Stimulated activated CD4-positive, alpha-beta T cell treated with anti-CD3 and anti-CD28 coated beads, Interleukin-1b, Interleukin-23, amount 100 ng/mL, for 24 hours (primary cell): ENCODE data around the gene RAP1GAP2.
A peak's percentile ranks its signal among the peaks of the same experiment; 100 is the strongest.
"Not testable (repeated sequence)": the region's sequence is repeated elsewhere in the genome, so short reads cannot be mapped to it uniquely, and the experiment has no call there.

Experiments used
- DNase-seq, 4 experiments: peaks; one replicate each; pipeline ENCODE4 v3.0.0-alpha.2; 2020; ENCODE audit warnings: low read depth in 4 of 4, low spot score in 1 of 4

Gene RAP1GAP2

GRCh38 chr17:3035256-3035967, 239.2 kb downstream of the RAP1GAP2 start:
- no peak for DNase-seq

DNA sequence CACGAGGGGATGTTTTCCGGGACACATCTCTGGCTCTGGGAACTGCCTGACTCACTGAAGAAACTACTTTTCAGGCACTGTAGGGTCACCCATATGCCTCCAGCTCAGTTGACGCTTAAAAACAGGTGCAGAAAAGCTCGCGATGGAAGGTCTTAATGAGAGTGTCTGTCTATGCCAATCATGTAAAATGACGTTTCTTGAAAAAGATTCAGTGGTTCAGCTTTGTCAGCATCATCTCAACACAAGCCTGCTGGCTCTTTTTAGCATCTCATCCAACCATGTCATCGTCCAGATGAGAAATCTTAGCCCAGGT, 239.7 kb downstream of the RAP1GAP2 start:
- no peak for DNase-seq

DNA sequence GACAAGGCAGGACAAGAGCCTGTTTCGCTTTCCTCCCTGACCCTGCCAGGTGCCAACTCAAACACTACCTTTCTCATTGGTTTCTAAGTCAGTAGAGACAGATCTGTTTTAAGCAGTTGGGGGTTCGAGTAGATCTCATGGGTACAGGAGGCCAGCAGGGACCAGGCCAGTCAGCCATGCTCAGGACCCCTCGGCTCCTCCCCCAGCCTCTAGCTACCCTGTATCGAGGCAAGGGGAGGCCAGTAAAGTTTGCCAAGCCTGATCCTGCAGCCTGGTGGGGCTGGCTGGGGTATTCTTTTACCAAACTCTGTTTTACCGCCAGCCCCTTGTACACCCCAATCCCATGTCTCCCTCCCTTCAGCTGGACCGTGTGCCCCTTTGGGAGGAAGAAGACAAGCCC, 240.6 kb downstream of the RAP1GAP2 start:
- DNase-seq = no peak

DNA sequence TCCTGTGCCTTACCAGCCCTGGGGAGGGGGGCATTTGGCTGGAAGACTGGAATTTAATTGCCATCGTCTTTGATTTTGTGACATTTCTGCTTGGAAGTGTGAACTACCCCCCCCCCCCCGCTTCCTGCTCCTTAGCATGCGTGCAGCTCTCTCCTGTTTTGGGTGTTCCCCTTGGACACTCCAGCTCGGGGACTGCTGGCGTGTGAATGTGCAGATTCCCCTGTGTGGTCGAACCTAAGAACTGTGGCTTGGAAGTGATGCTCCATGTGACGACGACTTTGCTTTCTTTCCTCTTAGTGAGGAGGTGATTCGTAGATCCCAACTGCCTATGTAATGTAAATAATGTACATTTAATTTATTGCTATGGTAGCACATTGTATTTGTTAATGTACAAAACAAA, 241.0 kb downstream of the RAP1GAP2 start:
- no peak for DNase-seq

GRCh38 chr17:3038941-3039340, 242.7 kb downstream of the RAP1GAP2 start:
- DNase-seq = no peak

DNA sequence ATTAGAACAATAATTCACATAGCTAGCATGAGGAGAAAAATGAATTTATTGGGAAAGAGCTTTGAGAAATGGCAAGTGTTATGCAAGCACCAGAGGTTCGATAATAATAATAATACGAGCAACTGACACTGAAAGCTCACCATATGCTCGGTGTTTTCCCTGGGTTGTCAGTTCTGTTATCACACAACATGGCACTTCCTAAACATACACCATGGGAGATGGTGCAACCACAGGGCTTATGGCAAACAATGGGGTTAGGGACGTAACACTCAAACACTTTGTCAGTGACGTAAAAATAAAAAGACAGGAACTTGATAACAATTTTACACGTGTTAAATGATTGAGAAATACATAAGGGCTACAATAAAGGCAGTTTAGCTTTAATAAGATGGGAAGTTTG, 243.5 kb downstream of the RAP1GAP2 start:
- DNase-seq = no peak

- DNase-seq = no peak
Measured at GRCh38 chr17:3040882-3041281, 244.6 kb downstream of the RAP1GAP2 start.

DNA sequence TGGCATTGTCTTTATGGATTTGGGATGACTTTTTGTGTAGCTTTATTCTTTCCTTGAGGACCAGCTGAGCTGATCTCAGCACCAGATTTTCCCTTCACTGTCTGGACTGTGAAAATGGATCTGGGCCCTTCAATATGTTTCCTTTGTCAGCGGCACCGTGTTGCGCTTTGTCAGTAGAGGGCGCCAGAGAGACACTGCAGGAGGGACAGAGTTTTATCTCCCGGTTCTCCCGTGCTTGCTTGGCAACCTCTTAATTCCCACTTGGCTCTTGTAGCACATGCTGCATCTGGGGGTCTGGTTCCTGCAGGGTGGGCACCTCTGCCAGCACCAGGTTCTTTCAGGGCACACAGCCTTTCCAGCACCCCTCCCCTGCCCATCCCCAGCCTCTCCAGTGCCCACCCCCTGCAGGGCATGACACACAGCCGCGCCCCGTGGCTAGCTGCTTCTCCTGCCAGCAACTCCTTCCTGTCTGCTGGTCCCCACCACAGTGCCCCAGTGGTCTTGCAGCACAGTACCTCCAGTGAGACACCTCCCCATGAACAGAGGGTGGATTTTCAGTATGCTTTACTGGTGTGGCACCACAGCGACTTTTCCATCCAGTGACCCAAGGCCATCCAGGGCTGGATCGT, 247.6 kb downstream of the RAP1GAP2 start:
- DNase-seq = peak in 1 of 4 experiments; percentile 15

GRCh38 chr17:3046753-3047152, 250.5 kb downstream of the RAP1GAP2 start:
- DNase-seq = no peak

GRCh38 chr17:3048727-3049471, 252.7 kb downstream of the RAP1GAP2 start:
- peak; percentile 76 to 91 (median 86) for DNase-seq

DNA sequence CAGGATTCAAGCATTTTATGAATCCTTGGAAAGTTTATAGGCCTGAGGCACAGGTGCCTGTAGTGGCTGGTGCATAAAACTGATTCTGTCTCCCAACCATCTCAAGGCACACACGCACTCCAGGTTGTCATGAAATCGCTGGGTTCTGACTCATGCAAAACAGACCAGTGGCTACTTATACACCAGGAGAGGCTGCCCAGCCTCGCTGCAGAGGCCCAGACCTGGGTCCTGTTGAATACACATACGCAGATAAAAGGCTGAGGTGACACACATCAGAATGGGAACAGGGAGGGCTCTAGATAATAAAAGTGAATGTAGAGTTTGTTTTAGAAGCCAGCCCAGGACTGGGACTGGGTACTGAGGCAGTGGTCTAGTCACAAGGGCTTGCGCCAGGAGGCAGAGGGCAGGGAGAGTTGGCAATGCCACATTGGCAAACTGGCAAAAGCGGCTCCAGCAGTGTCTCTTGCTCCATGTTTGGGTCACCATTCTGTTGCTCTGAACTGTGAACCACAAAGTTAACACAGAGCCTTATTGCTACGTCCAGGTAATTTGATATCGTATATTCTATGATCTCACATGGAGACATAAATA, 253.6 kb downstream of the RAP1GAP2 start:
- DNase-seq = no peak

DNA sequence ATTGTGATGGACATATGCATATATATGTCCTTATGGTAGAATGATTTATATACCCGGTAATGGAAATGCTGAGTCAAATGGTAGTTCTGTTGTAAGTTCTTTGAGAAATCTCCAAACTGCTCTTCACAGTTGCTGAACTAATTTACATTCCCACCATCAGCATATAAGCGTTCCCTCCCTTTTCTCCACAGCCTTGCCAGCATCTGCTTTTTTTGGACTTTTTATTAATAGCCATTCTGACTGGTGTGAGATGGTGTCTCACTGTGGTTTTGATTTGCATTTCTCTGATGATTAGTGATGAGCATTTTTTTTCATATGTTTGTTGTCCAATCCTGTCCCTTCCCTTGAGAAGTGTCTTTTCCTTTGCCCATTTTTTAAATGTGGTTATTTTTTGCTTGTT, 258.6 kb downstream of the RAP1GAP2 start:
- DNase-seq = not testable (repeated sequence)

DNA sequence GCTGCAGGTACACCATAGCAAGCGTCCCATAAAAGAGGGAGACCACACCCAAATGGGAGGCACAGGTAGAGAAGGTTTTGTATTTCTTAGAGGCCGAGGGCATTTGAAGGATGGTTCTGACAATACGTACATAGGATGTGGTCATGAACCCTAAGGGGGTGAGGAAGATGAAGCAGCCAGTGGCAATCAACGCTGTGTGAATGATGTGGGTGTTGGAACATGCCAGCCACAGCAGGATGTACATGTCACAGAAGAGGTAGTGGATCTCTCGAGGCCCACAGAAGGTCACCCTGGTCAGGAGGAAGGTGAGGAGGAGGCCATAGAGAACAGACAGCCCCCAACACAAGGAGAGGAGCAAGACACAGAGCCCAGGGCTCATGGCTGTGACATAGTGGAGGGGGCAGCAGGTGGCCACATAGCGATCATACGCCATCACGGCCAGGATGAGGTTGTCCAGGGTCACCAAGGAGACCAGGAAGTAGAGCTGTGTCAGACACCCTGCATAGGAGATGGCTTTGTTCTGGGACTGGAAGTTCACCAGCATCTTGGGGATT, 266.7 kb downstream of the RAP1GAP2 start:
- not testable (repeated sequence) for DNase-seq

DNA sequence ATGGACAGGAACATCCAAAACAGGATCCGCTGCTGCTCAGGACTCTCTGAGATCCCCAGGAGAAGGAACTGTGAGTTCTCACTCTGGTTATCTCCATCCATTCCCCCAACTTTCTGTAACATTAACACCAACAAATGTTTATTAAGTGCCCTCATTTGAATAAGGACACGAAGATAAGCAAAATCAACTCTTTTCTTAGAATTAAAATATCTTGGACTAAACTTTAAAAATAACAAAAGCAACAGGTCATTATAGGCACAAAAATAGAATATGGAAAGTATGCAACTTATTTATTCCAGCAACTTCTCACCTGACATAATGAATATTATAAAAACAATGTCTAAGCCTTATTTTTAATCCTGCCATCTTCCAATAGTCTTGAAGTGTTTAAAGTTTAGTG, 267.3 kb downstream of the RAP1GAP2 start, which contains the start of gene OR1D5:
Gene OR1D5, minus strand, starts transcription at position 101 of the 400 bp plus-strand sequence. Its CDS starts 0 bp downstream, at position 101.
- not testable (repeated sequence) for DNase-seq

DNA sequence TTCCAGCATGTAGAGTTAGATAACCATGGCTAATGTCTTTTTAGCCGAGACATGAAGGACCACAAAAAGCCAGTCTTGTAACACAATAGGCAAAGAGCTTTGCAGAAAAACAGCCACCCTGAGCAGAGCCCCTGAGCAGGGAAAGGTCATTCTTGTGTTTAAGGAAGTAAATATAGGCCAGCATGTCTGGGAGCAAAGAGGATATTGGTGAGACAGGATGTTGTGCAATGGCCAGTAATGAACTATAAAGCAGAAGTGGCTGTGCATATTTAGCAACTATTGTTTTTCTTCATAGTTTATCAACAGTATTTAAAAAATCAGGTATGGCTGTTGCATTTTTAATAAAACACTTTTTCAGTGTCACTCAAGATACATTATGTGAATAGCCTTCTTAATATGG, 269.0 kb downstream of the RAP1GAP2 start:
- not testable (repeated sequence) for DNase-seq

DNA sequence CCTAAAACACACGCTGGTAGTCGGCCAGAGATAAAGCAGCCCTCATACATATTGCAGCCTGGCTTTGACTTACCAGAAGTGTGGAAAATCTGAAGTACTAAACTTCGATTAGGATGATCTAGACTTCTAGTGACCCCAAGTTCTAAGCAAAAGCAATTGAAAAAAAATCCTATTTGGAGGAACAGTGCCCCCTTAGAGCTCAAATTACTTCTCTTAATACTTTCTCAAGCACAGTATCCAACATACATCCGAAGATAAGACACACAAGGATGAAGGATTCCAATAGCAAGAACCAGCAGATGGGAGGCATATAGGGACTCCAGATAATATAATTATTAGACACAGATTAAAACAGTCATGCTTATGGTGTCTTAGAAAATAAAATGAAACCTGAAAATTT, 277.6 kb downstream of the RAP1GAP2 start:
- not testable (repeated sequence) for DNase-seq
